OCI-LY7 (cell line): ENCODE measurements around the gene KCTD21. TPM values are rescaled to one million over a fixed set of nuclear protein-coding genes. Genes with fewer than 3 reads are reported as not detected.

Experiments used
- BruUV-seq: library from RNA; stranded (reverse); fragments of 400-500 nt; replicated peaks from 2 replicates; lab custom pipeline; 2021; lab: Mats Ljungman, UMichigan
- CTCF ChIA-PET: fragments of 300-600 bp; sonication (Branson Sonifier 250); formaldehyde crosslinking; loops from one replicate; lab custom pipeline; 2022; ENCODE audit warnings: antibody characterized with exemption; ENCODE audit not compliant: unreplicated experiment; lab: Charles Lee
- POLR2A ChIA-PET: fragments of 300-600 bp; sonication (Branson Sonifier 250); formaldehyde crosslinking; loops from one replicate; lab custom pipeline; 2022; ENCODE audit warnings: antibody characterized with exemption; lab: Charles Lee
- DNase-seq: peaks from one replicate; pipeline ENCODE4 v3.0.0-alpha.2; 2015; ENCODE audit warnings: low spot score
- H2AFZ ChIP-seq: fragments of 200-600 bp; sonication (generic), shearing (Covaris generic); 2 replicates; pipeline ENCODE4 v1.6.1; 2014; ENCODE audit warnings: mild to moderate bottlenecking, antibody characterized with exemption, low read length, moderate library complexity
- H3K27ac ChIP-seq: fragments of 200-600 bp; sonication (generic); 2 replicates; pipeline ENCODE4 v1.5.1; 2014; ENCODE audit warnings: mixed run types, low read depth, mild to moderate bottlenecking, moderate library complexity, low read length, inconsistent platforms; ENCODE audit not compliant: poor library complexity, severe bottlenecking
- H3K36me3 ChIP-seq: fragments of 200-600 bp; sonication (generic); 2 replicates; pipeline ENCODE4 v1.6.1; 2014; ENCODE audit warnings: mild to moderate bottlenecking, antibody characterized with exemption, low read length, moderate library complexity, mixed read lengths; ENCODE audit not compliant: insufficient read depth
- H3K4me1 ChIP-seq: fragments of 200-600 bp; sonication (generic); 2 replicates; pipeline ENCODE4 v1.5.1; 2014; ENCODE audit warnings: mild to moderate bottlenecking, low read length; ENCODE audit not compliant: insufficient read depth, poor library complexity, severe bottlenecking
- H3K4me2 ChIP-seq: fragments of 200-600 bp; sonication (generic); 2 replicates; pipeline ENCODE4 v1.6.1; 2014; ENCODE audit warnings: mild to moderate bottlenecking, low read length
- H3K4me3 ChIP-seq: fragments of 200-600 bp; sonication (generic); 2 replicates; pipeline ENCODE4 v1.5.1; 2014; ENCODE audit warnings: mild to moderate bottlenecking, low read depth, low read length; ENCODE audit not compliant: poor library complexity, severe bottlenecking
- H3K79me2 ChIP-seq: fragments of 200-600 bp; sonication (generic); 2 replicates; pipeline ENCODE4 v1.6.1; 2016; ENCODE audit warnings: low read depth, mild to moderate bottlenecking, low read length, moderate library complexity, mixed read lengths; ENCODE audit not compliant: insufficient read depth
- H3K9me2 ChIP-seq: fragments of 200-600 bp; sonication (generic); 2 replicates; pipeline ENCODE4 v1.6.1; 2016; ENCODE audit warnings: mild to moderate bottlenecking, low read length, mixed read lengths; ENCODE audit not compliant: insufficient read depth
- H3K9me3 ChIP-seq: fragments of 200-600 bp; sonication (generic); 2 replicates; pipeline ENCODE4 v1.6.1; 2014; ENCODE audit warnings: mild to moderate bottlenecking, mixed run types, low read length, mixed read lengths
- H4K20me1 ChIP-seq: fragments of 200-600 bp; sonication (generic); 2 replicates; pipeline ENCODE4 v1.6.1; 2014; ENCODE audit warnings: mild to moderate bottlenecking, antibody characterized with exemption, low read length, moderate library complexity, mixed read lengths; ENCODE audit not compliant: insufficient read depth
- CTCF ChIP-seq: fragments of 200-600 bp; sonication (generic); conservative IDR thresholded peaks from 2 replicates; pipeline ENCODE4 v1.5.1; 2014; ENCODE audit warnings: mild to moderate bottlenecking, antibody characterized with exemption, low read length, moderate library complexity, mixed read lengths
- EZH2phosphoT487 ChIP-seq: fragments of 200-600 bp; sonication (generic); IDR thresholded peaks from 2 replicates; pipeline ENCODE4 v1.6.1; 2018; ENCODE audit warnings: low read depth, borderline replicate concordance, mild to moderate bottlenecking, mixed run types, antibody characterized with exemption, low read length, moderate library complexity, mixed read lengths
- intact Hi-C: fragments of 100-400 bp; cut with micrococcal nuclease; formaldehyde crosslinking; loops from one replicate; pipeline ENCODE4 v1.10.0; 2022; ENCODE audit not compliant: unreplicated experiment
- total RNA-seq, 2 experiments: library from RNA; depleted of rRNA in 1 of 2; stranded (reverse); fragments of >200 nt in 1 of 2; shearing (Covaris generic) in 1 of 2; gene quantifications; 2 replicates each; pipeline ENCODE4 v1.2.3, GENCODE V29; 2014 to 2022

KCTD21 gene
- total RNA-seq, 2 experiments from 2014 or later, result 1.5 to 2.5 TPM

- ChIA-PET POLR2A (no interaction called here), CTCF (no interaction called here)
- Histone ChIP-seq H3K4me1 (no peaks in the 10 kb centered on the region), H2AFZ (no peak overlapping the region), H3K9me3 (no peaks in the 10 kb centered on the region), H3K4me3 (no peak overlapping the region), H3K27ac (no peak overlapping the region), H3K79me2 (no peaks in the 10 kb centered on the region), H4K20me1 (no peaks in the 10 kb centered on the region), H3K36me3 (no peaks in the 10 kb centered on the region), H3K4me2 (no peak overlapping the region), H3K9me2 (no peaks in the 10 kb centered on the region)
- DNase-seq, result no peak
- TF ChIP-seq CTCF (no peak), EZH2phosphoT487 (no peak)
- intact Hi-C loops, result no loop called here
- BruUV-seq, result no TSS peak
These were observed 24.4 kb upstream of the KCTD21 start for GRCh38 chr11:78212586-78213371.

GRCh38 chr11:78211565-78211964 is 23.1 kb upstream of the KCTD21 start:
- no peak for TF ChIP-seq EZH2phosphoT487
- TF ChIP-seq CTCF, result no peak

GRCh38 chr11:78210000-78210608 is 21.7 kb upstream of the KCTD21 start:
- Histone ChIP-seq H4K20me1 (no peaks in the 10 kb centered on the region), H3K9me3 (no peaks in the 10 kb centered on the region), H2AFZ (no peak overlapping the region), H3K27ac (no peak overlapping the region), H3K36me3 (no peaks in the 10 kb centered on the region), H3K4me3 (no peak overlapping the region), H3K4me2 (no peak overlapping the region), H3K4me1 (no peaks in the 10 kb centered on the region), H3K79me2 (no peaks in the 10 kb centered on the region), H3K9me2 (no peaks in the 10 kb centered on the region)
- POLR2A ChIA-PET, result no interaction called here
- no TSS peak for BruUV-seq
- DNase-seq, result no peak
- TF ChIP-seq EZH2phosphoT487 (no peak), CTCF (no peak)
- intact Hi-C loops, result no loop called here
- CTCF ChIA-PET, result no interaction called here

More at GRCh38 chr11:78211565-78211964, 23.1 kb upstream of the KCTD21 start:
- no peaks in the 10 kb centered on the region for H3K36me3 ChIP-seq
- POLR2A ChIA-PET, result no interaction called here
- no peaks in the 10 kb centered on the region for H3K79me2 ChIP-seq
- no peak overlapping the region for H3K27ac ChIP-seq
- no peak overlapping the region for H2AFZ ChIP-seq
- intact Hi-C loops, result no loop called here
- no peak for DNase-seq
- no peak overlapping the region for H3K4me3 ChIP-seq
- no peaks in the 10 kb centered on the region for H3K9me3 ChIP-seq
- no peaks in the 10 kb centered on the region for H3K9me2 ChIP-seq
- no peaks in the 10 kb centered on the region for H3K4me1 ChIP-seq
- H4K20me1 ChIP-seq, result no peaks in the 10 kb centered on the region
- no peak overlapping the region for H3K4me2 ChIP-seq
- BruUV-seq, result no TSS peak
- CTCF ChIA-PET, result interaction anchor here (0.5 kb wide), 1 partner anchor 16 kb away, joined by 6 read pairs; no protein-coding TSS in a partner anchor
